Trophoblast cell (in vitro differentiated cells and primary cell): Measurements from ENCODE around the gene RPL10.

ENCODE experiments used
- DNase-seq, 2 donors: peaks; one replicate each; pipeline ENCODE4 v3.0.0-alpha.2; 2016
- H2AFZ ChIP-seq: 2 replicates; pipeline ENCODE4 v1.6.1; 2013; ENCODE audit warnings: low read length, moderate library complexity, mild to moderate bottlenecking; ENCODE audit not compliant: insufficient read depth, poor library complexity
- H2AK5ac ChIP-seq: 2 replicates; pipeline ENCODE4 v1.6.1; 2013; ENCODE audit warnings: mild to moderate bottlenecking, low read length
- H2BK120ac ChIP-seq: 2 replicates; pipeline ENCODE4 v1.6.1; 2013; ENCODE audit warnings: low read length, mild to moderate bottlenecking, moderate library complexity; ENCODE audit not compliant: insufficient read depth, poor library complexity
- H2BK12ac ChIP-seq: 2 replicates; pipeline ENCODE4 v1.6.1; 2013; ENCODE audit warnings: mild to moderate bottlenecking, low read length, moderate library complexity
- H2BK5ac ChIP-seq: 2 replicates; pipeline ENCODE4 v1.6.1; 2013; ENCODE audit warnings: low read length, low read depth, moderate library complexity, mild to moderate bottlenecking; ENCODE audit not compliant: poor library complexity
- H3K14ac ChIP-seq: 2 replicates; pipeline ENCODE4 v1.6.1; 2013; ENCODE audit warnings: mild to moderate bottlenecking, low read length
- H3K18ac ChIP-seq: 2 replicates; pipeline ENCODE4 v1.6.1; 2013; ENCODE audit warnings: mild to moderate bottlenecking, low read length
- H3K23ac ChIP-seq: 2 replicates; pipeline ENCODE4 v1.6.1; 2013; ENCODE audit warnings: low read length
- H3K27ac ChIP-seq: 2 replicates; pipeline ENCODE4 v1.5.1; 2013; ENCODE audit warnings: low read depth, mild to moderate bottlenecking, inconsistent platforms, low read length, moderate library complexity
- H3K27me3 ChIP-seq: 2 replicates; pipeline ENCODE4 v1.6.1; 2013; ENCODE audit warnings: inconsistent platforms, mild to moderate bottlenecking, low read length, moderate library complexity; ENCODE audit not compliant: insufficient read depth
- H3K36me3 ChIP-seq, 2 experiments: 1 replicate in 1 of 2; 2 replicates in 1 of 2; pipeline ENCODE4 v1.6.1; 2013; ENCODE audit warnings: low read length in 2 of 2, mild to moderate bottlenecking in 2 of 2, moderate library complexity in 1 of 2; ENCODE audit not compliant: insufficient read depth in 2 of 2, control insufficient read depth in 1 of 2
- H3K4ac ChIP-seq: 2 replicates; pipeline ENCODE4 v1.6.1; 2013; ENCODE audit warnings: low read depth, mild to moderate bottlenecking, low read length, moderate library complexity
- H3K4me1 ChIP-seq, 2 experiments: 1 replicate in 1 of 2; 2 replicates in 1 of 2; pipeline ENCODE4 v1.6.1; 2013; ENCODE audit warnings: low read length in 2 of 2, mild to moderate bottlenecking in 2 of 2, moderate library complexity in 1 of 2; ENCODE audit not compliant: insufficient read depth in 2 of 2, control insufficient read depth in 1 of 2
- H3K4me2 ChIP-seq: 2 replicates; pipeline ENCODE4 v1.6.1; 2013; ENCODE audit warnings: inconsistent platforms, mild to moderate bottlenecking, low read length, moderate library complexity
- H3K4me3 ChIP-seq: 2 replicates; pipeline ENCODE4 v1.5.1; 2013; ENCODE audit warnings: mild to moderate bottlenecking, low read depth, low read length, inconsistent platforms
- H3K79me1 ChIP-seq: one replicate; pipeline ENCODE4 v1.6.1; 2013; ENCODE audit warnings: low read length
- H3K79me2 ChIP-seq: 2 replicates; pipeline ENCODE4 v1.6.1; 2013; ENCODE audit warnings: low read length, mild to moderate bottlenecking; ENCODE audit not compliant: control insufficient read depth, insufficient read depth, poor library complexity
- H3K9ac ChIP-seq: 2 replicates; pipeline ENCODE4 v1.6.1; 2013; ENCODE audit warnings: mild to moderate bottlenecking, low read length
- H3K9me3 ChIP-seq: 2 replicates; pipeline ENCODE4 v1.6.1; 2013; ENCODE audit warnings: low read depth, mild to moderate bottlenecking, control low read depth, inconsistent platforms, low read length; ENCODE audit not compliant: insufficient read depth
- H4K12ac ChIP-seq: 2 replicates; pipeline ENCODE4 v1.6.1; 2013; ENCODE audit warnings: low read depth, mild to moderate bottlenecking, low read length, moderate library complexity
- H4K8ac ChIP-seq: 2 replicates; pipeline ENCODE4 v1.6.1; 2013; ENCODE audit warnings: low read depth, mild to moderate bottlenecking, low read length, moderate library complexity
- H4K91ac ChIP-seq: one replicate; pipeline ENCODE4 v1.6.1; 2013; ENCODE audit warnings: low read depth, mild to moderate bottlenecking, low read length, moderate library complexity
- WGBS: extraction: QIAGEN DNeasy Blood & Tissue Kit; methylation state at CpG from one replicate; pipeline ENCODE4 v1.1.7; 2013; ENCODE audit warnings: missing lambda C conversion rate; ENCODE audit not compliant: insufficient read length, insufficient coverage; ENCODE audit errors: extremely low coverage; 5-methylcytosine and 5-hydroxymethylcytosine counted together

Gene RPL10

DNA sequence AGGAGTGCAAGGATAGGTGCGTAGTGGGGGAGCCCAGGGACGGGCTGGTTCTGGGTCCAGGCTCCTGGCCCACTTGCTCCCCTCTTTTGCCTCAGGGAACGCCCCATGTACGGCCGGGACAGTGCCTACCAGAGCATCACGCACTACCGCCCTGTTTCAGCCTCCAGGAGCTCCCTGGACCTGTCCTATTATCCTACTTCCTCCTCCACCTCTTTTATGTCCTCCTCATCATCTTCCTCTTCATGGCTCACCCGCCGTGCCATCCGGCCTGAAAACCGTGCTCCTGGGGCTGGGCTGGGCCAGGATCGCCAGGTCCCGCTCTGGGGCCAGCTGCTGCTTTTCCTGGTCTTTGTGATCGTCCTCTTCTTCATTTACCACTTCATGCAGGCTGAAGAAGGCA, 17.4 kb upstream of the RPL10 start:
- H3K79me1 ChIP-seq: peaks cover 13% of the 10 kb centered on the region
- no peak overlapping the region for H2BK120ac ChIP-seq
- no peaks in the 10 kb centered on the region for H3K9me3 ChIP-seq
- H2BK12ac ChIP-seq: no peak overlapping the region
- H3K36me3 ChIP-seq: peaks cover 7 to 15% of the 10 kb centered on the region in 2 experiments
- peaks cover 12 to 13% of the 10 kb centered on the region in 2 experiments for H3K4me1 ChIP-seq
- WGBS: no CpG with 5 or more reads among the region's 14 CpGs
- H3K18ac ChIP-seq: no peak overlapping the region
- no peak overlapping the region for H4K12ac ChIP-seq
- H4K8ac ChIP-seq: no peak overlapping the region
- no peak for DNase-seq
- H2BK5ac ChIP-seq: no peak overlapping the region
- no peak overlapping the region for H3K23ac ChIP-seq
- no peak overlapping the region for H2AFZ ChIP-seq
- peak overlapping the region; percentile 89 for H3K4me2 ChIP-seq
- H4K91ac ChIP-seq: no peak overlapping the region
- no peaks in the 10 kb centered on the region for H3K27me3 ChIP-seq
- H3K4ac ChIP-seq: no peak overlapping the region
- H3K27ac ChIP-seq: no peak overlapping the region
- no peak overlapping the region for H2AK5ac ChIP-seq
- no peak overlapping the region for H3K4me3 ChIP-seq
- H3K14ac ChIP-seq: no peak overlapping the region
- no peak overlapping the region for H3K9ac ChIP-seq
- H3K79me2 ChIP-seq: peaks cover 16% of the 10 kb centered on the region

GRCh38 chrX:154381271-154381670, 16.9 kb upstream of the RPL10 start:
- no peak overlapping the region for H3K4me2 ChIP-seq
- no peak overlapping the region for H2BK12ac ChIP-seq

DNA sequence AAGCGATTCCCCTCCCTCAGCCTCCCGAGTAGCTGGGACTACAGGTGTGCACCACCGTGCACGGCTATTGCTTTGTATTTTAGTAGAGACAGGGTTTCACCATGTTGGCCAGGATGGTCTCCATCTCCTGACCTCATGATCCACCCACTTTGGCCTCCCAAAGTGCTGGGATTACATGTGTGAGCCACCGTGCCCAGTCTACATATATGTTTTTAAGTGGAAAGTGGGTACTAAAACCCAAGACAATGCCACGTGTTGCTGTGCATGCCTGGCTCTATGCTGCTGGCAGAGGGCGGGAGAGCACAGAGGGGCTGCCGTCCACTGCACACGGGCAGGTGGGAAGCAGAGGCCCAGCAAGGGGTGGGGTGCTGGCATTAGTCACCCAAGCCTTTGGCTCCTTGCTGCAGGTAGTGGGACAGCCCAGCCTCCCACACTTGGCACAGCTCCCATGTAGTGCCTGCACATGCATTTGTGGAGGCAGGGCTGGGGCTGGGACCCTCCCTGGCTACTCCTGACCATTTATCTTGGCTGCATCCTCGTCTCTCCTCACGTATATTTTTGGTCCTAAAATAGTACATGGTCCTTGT, 15.6 kb upstream of the RPL10 start:
- H2BK12ac ChIP-seq: no peak overlapping the region
- H3K27ac ChIP-seq: no peak overlapping the region
- H3K9me3 ChIP-seq: no peaks in the 10 kb centered on the region
- H2AFZ ChIP-seq: no peak overlapping the region
- H3K4ac ChIP-seq: no peak overlapping the region
- no peak overlapping the region for H3K9ac ChIP-seq
- no peak overlapping the region for H3K14ac ChIP-seq
- H4K12ac ChIP-seq: no peak overlapping the region
- no peak overlapping the region for H4K91ac ChIP-seq
- no peak overlapping the region for H4K8ac ChIP-seq
- H3K36me3 ChIP-seq: peaks cover 7 to 15% of the 10 kb centered on the region in 2 experiments
- peaks cover 12 to 13% of the 10 kb centered on the region in 2 experiments for H3K4me1 ChIP-seq
- H3K23ac ChIP-seq: no peak overlapping the region
- H2AK5ac ChIP-seq: no peak overlapping the region
- peaks cover 16% of the 10 kb centered on the region for H3K79me2 ChIP-seq
- DNase-seq: no peak
- peaks cover 13% of the 10 kb centered on the region for H3K79me1 ChIP-seq
- no peak overlapping the region for H3K4me2 ChIP-seq
- no peak overlapping the region for H2BK120ac ChIP-seq
- no peaks in the 10 kb centered on the region for H3K27me3 ChIP-seq
- H3K18ac ChIP-seq: no peak overlapping the region
- WGBS: no CpG with 5 or more reads among the region's 11 CpGs
- H2BK5ac ChIP-seq: no peak overlapping the region
- no peak overlapping the region for H3K4me3 ChIP-seq

More at GRCh38 chrX:154381271-154381670, 16.9 kb upstream of the RPL10 start:
- H3K18ac ChIP-seq: no peak overlapping the region
- H2AFZ ChIP-seq: no peak overlapping the region
- H3K36me3 ChIP-seq: peaks cover 7 to 15% of the 10 kb centered on the region in 2 experiments
- no peaks in the 10 kb centered on the region for H3K9me3 ChIP-seq
- no peak overlapping the region for H3K23ac ChIP-seq
- no peak overlapping the region for H3K4ac ChIP-seq
- no peak overlapping the region for H2AK5ac ChIP-seq
- no peak overlapping the region for H4K91ac ChIP-seq
- H3K27me3 ChIP-seq: no peaks in the 10 kb centered on the region
- H3K4me1 ChIP-seq: peaks cover 12 to 13% of the 10 kb centered on the region in 2 experiments
- no peak overlapping the region for H2BK5ac ChIP-seq
- no peak overlapping the region for H3K4me3 ChIP-seq
- no peak overlapping the region for H4K8ac ChIP-seq
- peaks cover 16% of the 10 kb centered on the region for H3K79me2 ChIP-seq
- no CpG with 5 or more reads among the region's 6 CpGs for WGBS
- H3K14ac ChIP-seq: no peak overlapping the region
- H4K12ac ChIP-seq: no peak overlapping the region
- H3K9ac ChIP-seq: no peak overlapping the region
- H3K79me1 ChIP-seq: peaks cover 13% of the 10 kb centered on the region
- no peak for DNase-seq
- H3K27ac ChIP-seq: no peak overlapping the region
- H2BK120ac ChIP-seq: no peak overlapping the region

DNA sequence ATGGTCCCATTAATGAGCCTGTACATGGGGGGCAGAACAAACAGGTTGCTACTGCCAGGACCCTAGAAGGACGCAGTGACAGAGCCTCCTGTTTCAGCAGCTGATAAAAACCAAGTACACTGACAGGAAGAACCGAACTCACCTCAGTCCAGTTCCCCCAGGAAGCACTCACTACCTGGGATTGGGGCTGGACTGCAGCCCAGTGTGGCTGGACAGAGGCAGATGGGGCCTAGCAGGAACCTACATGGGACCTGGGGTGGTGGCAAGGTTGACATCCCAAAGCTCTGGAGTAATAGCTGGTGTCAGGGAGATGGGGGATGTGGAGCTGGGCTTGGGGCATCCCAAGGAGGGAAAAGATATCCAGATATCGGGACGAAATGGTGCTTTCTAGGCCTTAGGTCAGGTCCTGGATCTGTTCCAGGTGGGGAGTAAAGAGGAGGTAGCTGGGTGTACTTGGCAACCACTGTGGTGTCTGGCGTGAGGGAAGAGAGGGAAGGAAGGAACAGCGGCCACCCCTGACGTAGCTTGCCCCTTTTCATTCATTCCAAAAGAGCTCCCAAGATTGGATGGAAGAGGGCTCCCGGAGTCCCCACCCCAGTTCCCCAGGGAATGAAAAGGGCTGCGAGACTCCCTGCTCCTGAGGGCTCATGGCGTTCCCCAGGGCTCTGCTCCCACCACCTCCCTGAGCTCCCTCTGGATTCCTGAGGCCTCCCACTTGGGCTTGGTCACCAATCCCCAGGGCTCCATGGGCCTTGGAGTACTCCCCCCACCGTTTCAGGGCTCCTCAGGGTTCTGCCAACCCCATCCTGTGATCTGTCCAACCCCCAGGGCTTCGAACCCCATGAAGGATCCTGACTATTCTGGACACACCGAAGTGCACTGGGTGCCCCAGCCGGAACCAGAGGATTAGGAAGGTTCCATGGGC, 14.6 kb upstream of the RPL10 start:
- Histone ChIP-seq H3K27ac (no peak overlapping the region), H4K12ac (no peak overlapping the region), H4K91ac (no peak overlapping the region), H3K36me3 (peaks cover 7 to 15% of the 10 kb centered on the region in 2 experiments), H3K4me2 (no peak overlapping the region), H3K79me2 (peaks cover 10% of the 10 kb centered on the region), H3K4me3 (no peak overlapping the region), H3K9me3 (no peaks in the 10 kb centered on the region), H2BK12ac (no peak overlapping the region), H2BK120ac (no peak overlapping the region), H3K4me1 (peaks cover 6 to 8% of the 10 kb centered on the region in 2 experiments), H2BK5ac (no peak overlapping the region), H3K14ac (no peak overlapping the region), H3K23ac (no peak overlapping the region), H3K4ac (no peak overlapping the region), H3K79me1 (peaks cover 7% of the 10 kb centered on the region), H3K9ac (no peak overlapping the region), H3K18ac (no peak overlapping the region), H2AFZ (no peak overlapping the region), H2AK5ac (no peak overlapping the region), H4K8ac (no peak overlapping the region), H3K27me3 (no peaks in the 10 kb centered on the region)
- no CpG with 5 or more reads among the region's 14 CpGs for WGBS
- no peak for DNase-seq
